PC-3 (cell line): ENCODE measurements around the gene MAML2. TPM values are rescaled to one million over a fixed set of nuclear protein-coding genes. Genes with fewer than 3 reads are reported as not detected.

Experiments
- ATAC-seq: fragments of 200-7000 bp; cut with Tn5 transposase; 2 replicates; pipeline ENCODE4 v1.9.1; 2020; ENCODE audit warnings: mild to moderate bottlenecking, moderate library complexity
- BruUV-seq: library from RNA; stranded (reverse); fragments of 400-500 nt; replicated peaks from 2 replicates; lab custom pipeline; 2021; lab: Mats Ljungman, UMichigan
- CTCF ChIA-PET: fragments of 300-600 bp; sonication (Branson Sonifier 250); formaldehyde crosslinking; loops from one replicate; lab custom pipeline; 2022; ENCODE audit warnings: antibody characterized with exemption; lab: Charles Lee
- POLR2A ChIA-PET: fragments of 300-600 bp; sonication (Branson Sonifier 250); formaldehyde crosslinking; loops from one replicate; lab custom pipeline; 2022; ENCODE audit warnings: antibody characterized with exemption; ENCODE audit not compliant: unreplicated experiment; lab: Charles Lee
- DNase-seq: peaks from one replicate; pipeline ENCODE4 v3.0.0-alpha.2; 2015
- H2AFZ ChIP-seq: fragments of 300-600 bp; sonication (generic); 2 replicates; pipeline ENCODE4 v1.6.0; 2016; ENCODE audit warnings: antibody characterized with exemption, low read length
- H3F3A ChIP-seq: fragments of 300-600 bp; sonication (generic); one replicate; pipeline ENCODE4 v1.6.0; 2017; ENCODE audit warnings: antibody characterized with exemption, low read length, control low read depth, mild to moderate bottlenecking; ENCODE audit not compliant: unreplicated experiment
- H3K27ac ChIP-seq: fragments of 300-600 bp; sonication (generic); 2 replicates; pipeline ENCODE4 v1.5.1; 2016; ENCODE audit warnings: mild to moderate bottlenecking, low read length
- H3K27me3 ChIP-seq: fragments of 300-600 bp; sonication (generic); 2 replicates; pipeline ENCODE4 v1.6.1; 2016; ENCODE audit warnings: low read length, mixed read lengths
- H3K36me3 ChIP-seq: fragments of 300-600 bp; sonication (generic); 2 replicates; pipeline ENCODE4 v1.6.1; 2016; ENCODE audit warnings: low read depth, mixed run types, low read length, mixed read lengths
- H3K4me1 ChIP-seq: fragments of 300-600 bp; sonication (generic); 2 replicates; pipeline ENCODE4 v1.5.1; 2016; ENCODE audit warnings: low read length; ENCODE audit not compliant: insufficient read depth
- H3K4me2 ChIP-seq: fragments of 300-600 bp; sonication (generic); 2 replicates; pipeline ENCODE4 v1.6.0; 2016; ENCODE audit warnings: low read length
- H3K4me3 ChIP-seq: fragments of 300-600 bp; sonication (generic); 2 replicates; pipeline ENCODE4 v1.5.1; 2016; ENCODE audit warnings: mild to moderate bottlenecking, low read length, mixed read lengths
- H3K79me2 ChIP-seq: fragments of 300-600 bp; sonication (generic); 2 replicates; pipeline ENCODE4 v1.6.1; 2017; ENCODE audit warnings: low read length, mixed read lengths
- H3K9ac ChIP-seq: fragments of 300-600 bp; sonication (generic); 2 replicates; pipeline ENCODE4 v1.6.0; 2016; ENCODE audit warnings: mild to moderate bottlenecking, low read length
- H3K9me2 ChIP-seq: fragments of 300-600 bp; sonication (generic); replicated peaks from 2 replicates; pipeline ENCODE4 v1.6.1; 2016; ENCODE audit warnings: mixed run types, low read length, mixed read lengths
- H3K9me3 ChIP-seq: fragments of 300-600 bp; sonication (generic); 2 replicates; pipeline ENCODE4 v1.6.1; 2016; ENCODE audit warnings: low read length, mixed read lengths
- H4K20me1 ChIP-seq: fragments of 300-600 bp; sonication (generic); 2 replicates; pipeline ENCODE4 v1.6.1; 2016; ENCODE audit warnings: low read length, mixed read lengths
- EZH2 ChIP-seq: fragments of 300-600 bp; sonication (generic); IDR thresholded peaks from one replicate; pipeline ENCODE4 v1.6.1; 2017; ENCODE audit warnings: antibody characterized with exemption, mild to moderate bottlenecking, low read length; ENCODE audit not compliant: unreplicated experiment
- EZH2phosphoT487 ChIP-seq: fragments of 300-600 bp; sonication (generic); IDR thresholded peaks from 2 replicates; pipeline ENCODE4 v1.6.1; 2018; ENCODE audit warnings: mild to moderate bottlenecking, antibody characterized with exemption, low read length, borderline replicate concordance
- intact Hi-C: fragments of 100-400 bp; cut with micrococcal nuclease; formaldehyde crosslinking; loops from 2 replicates; pipeline ENCODE4 v1.9.0; 2023
- total RNA-seq: library from RNA; depleted of rRNA; stranded (reverse); fragments of >200 nt; gene quantifications from 2 replicates; pipeline ENCODE4 v1.2.3, GENCODE V29; 2014
- TF ChIP-seq, protein P1 (sequence below): fragments of 300-600 bp; sonication (generic); conservative IDR thresholded peaks from 2 replicates; pipeline ENCODE4 v1.5.1; 2017; ENCODE audit warnings: antibody characterized with exemption, low read depth, mild to moderate bottlenecking, low read length

Gene MAML2
- total RNA-seq, 1 experiment from 2014 or later = 10.9 TPM

DNA sequence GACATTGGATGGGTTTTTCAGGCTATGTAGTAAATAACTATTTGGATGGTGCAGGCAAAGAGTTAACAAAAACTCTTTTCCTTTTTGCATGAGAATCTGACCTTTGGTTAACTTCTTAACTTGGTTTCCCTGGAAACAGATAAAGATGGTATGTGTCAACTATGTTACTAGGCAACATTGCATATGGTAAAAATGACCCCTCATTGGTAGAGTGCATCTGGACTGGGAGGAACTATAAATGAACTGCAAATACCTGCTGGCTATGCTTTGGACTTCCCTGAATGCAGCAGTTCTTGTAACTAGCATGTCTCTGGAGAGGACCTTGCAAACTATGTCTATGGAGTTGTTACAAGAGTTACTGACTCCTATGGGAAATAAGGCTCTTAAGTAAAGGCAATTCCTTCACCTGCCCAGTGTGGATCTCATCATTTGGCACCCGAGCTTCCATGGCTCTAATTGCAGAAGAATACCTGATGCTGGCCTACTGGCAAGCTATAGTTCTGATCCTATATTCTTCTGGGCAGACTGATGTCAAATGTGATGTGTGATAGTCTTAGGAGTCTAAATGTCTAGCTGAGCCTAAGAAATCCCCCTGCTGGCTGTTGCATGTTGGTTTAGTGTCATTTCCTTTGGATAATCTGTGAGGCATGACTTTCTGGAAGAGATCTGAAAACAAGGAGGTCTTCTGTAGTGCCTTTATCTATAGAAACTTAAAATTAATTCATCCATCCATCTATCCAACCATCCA lies 292.4 kb downstream of the MAML2 start:
- Histone ChIP-seq H4K20me1 (no peaks in the 10 kb centered on the region), H3K9ac (no peak overlapping the region), H3K4me2 (no peak overlapping the region), H3K79me2 (no peaks in the 10 kb centered on the region), H2AFZ (no peak overlapping the region), H3K27me3 (no peaks in the 10 kb centered on the region), H3K9me3 (no peaks in the 10 kb centered on the region), H3K4me1 (peaks cover 34% of the 10 kb centered on the region), H3K36me3 (no peaks in the 10 kb centered on the region), H3K9me2 (no peaks in the 10 kb centered on the region), H3F3A (no peaks in the 10 kb centered on the region), H3K27ac (no peak overlapping the region), H3K4me3 (no peak overlapping the region)
- ChIA-PET CTCF (no interaction called here), POLR2A (no interaction called here)
- ATAC-seq (no peak), DNase-seq (peak; percentile 16)
- intact Hi-C loops = loop anchor here (10.0 kb wide), 2 partner anchors 94 to 174 kb away; no protein-coding TSS in a partner anchor
- no peak for TF ChIP-seq EZH2
- TF ChIP-seq, protein P1, sequence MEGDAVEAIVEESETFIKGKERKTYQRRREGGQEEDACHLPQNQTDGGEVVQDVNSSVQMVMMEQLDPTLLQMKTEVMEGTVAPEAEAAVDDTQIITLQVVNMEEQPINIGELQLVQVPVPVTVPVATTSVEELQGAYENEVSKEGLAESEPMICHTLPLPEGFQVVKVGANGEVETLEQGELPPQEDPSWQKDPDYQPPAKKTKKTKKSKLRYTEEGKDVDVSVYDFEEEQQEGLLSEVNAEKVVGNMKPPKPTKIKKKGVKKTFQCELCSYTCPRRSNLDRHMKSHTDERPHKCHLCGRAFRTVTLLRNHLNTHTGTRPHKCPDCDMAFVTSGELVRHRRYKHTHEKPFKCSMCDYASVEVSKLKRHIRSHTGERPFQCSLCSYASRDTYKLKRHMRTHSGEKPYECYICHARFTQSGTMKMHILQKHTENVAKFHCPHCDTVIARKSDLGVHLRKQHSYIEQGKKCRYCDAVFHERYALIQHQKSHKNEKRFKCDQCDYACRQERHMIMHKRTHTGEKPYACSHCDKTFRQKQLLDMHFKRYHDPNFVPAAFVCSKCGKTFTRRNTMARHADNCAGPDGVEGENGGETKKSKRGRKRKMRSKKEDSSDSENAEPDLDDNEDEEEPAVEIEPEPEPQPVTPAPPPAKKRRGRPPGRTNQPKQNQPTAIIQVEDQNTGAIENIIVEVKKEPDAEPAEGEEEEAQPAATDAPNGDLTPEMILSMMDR = peak; percentile 34; the same call in 1 of the 2 replicates
- BruUV-seq = no TSS peak

DNA sequence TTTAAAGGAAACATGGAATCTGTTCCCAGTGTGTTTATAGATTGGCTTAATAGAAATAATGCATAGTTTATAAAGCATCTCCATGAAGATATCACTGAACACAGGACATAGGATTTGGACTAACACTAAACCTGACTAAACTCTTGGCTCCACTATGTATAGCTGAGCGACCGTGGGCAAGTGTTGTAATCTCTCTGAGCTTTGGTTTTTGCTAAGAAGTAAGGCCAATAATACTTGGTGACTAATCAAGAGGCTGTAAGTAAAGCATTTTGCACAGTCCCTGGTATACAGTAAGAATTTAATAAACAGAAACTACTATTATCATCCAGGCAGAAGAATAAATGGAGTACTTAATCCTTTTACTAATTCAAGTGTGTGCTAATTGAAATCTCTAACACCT lies 293.6 kb downstream of the MAML2 start:
- Histone ChIP-seq H4K20me1 (no peaks in the 10 kb centered on the region), H3K27me3 (no peaks in the 10 kb centered on the region), H3K9me3 (no peaks in the 10 kb centered on the region), H3K4me1 (peaks cover 23% of the 10 kb centered on the region), H3K36me3 (no peaks in the 10 kb centered on the region), H2AFZ (no peak overlapping the region), H3K4me2 (no peak overlapping the region), H3K9ac (no peak overlapping the region), H3K9me2 (no peaks in the 10 kb centered on the region), H3F3A (no peaks in the 10 kb centered on the region), H3K4me3 (no peak overlapping the region), H3K79me2 (no peaks in the 10 kb centered on the region), H3K27ac (no peak overlapping the region)
- DNase-seq = peak; percentile 32
- TF ChIP-seq EZH2 (no peak), EZH2phosphoT487 (no peak)
- TF ChIP-seq, protein P1 = no peak
- intact Hi-C loops = no loop called here
- 0 out of 2 replicates have a peak, but pooled peaks have one; percentile 13 for ATAC-seq
- no TSS peak for BruUV-seq
- ChIA-PET CTCF (no interaction called here), POLR2A (no interaction called here)
